GM21737 (cell line): ENCODE results near the gene TJP1.

Experiments
- ATAC-seq: cut with Tn5 transposase; IDR thresholded peaks from one replicate; pipeline ENCODE4 v1.9.1; 2021; ENCODE audit warnings: mild to moderate bottlenecking, moderate library complexity; ENCODE audit not compliant: unreplicated experiment

Gene TJP1

GRCh38 chr15:29822100-29822683, at the start of gene TJP1:
TJP1 (minus strand) TSS chr15:29822468; CDS start chr15:29822028, 440 bp downstream.
- ATAC-seq: no peak

- ATAC-seq: no peak
Observed at GRCh38 chr15:29871401-29871800, 49.1 kb upstream of the TJP1 start.

GRCh38 chr15:29870495-29871151, 48.4 kb upstream of the TJP1 start:
- ATAC-seq: no peak

- ATAC-seq: no peak
Observed at GRCh38 chr15:29867241-29868000, 45.2 kb upstream of the TJP1 start.

- ATAC-seq: no peak
Observed at GRCh38 chr15:29866337-29866736, 44.1 kb upstream of the TJP1 start.

- ATAC-seq: no peak
Observed at GRCh38 chr15:29864501-29864900, 42.2 kb upstream of the TJP1 start.

- ATAC-seq: no peak
Observed at GRCh38 chr15:29863438-29863837, 41.2 kb upstream of the TJP1 start.

GRCh38 chr15:29862271-29862670, 40.0 kb upstream of the TJP1 start:
- ATAC-seq: no peak

GRCh38 chr15:29860872-29861271, 38.6 kb upstream of the TJP1 start:
- no peak for ATAC-seq

GRCh38 chr15:29859973-29860715, 37.9 kb upstream of the TJP1 start:
- ATAC-seq: no peak

- no peak for ATAC-seq
Observed at GRCh38 chr15:29859293-29859692, 37.0 kb upstream of the TJP1 start.

GRCh38 chr15:29857221-29857789, 35.0 kb upstream of the TJP1 start:
- no peak for ATAC-seq

GRCh38 chr15:29854413-29854812, 32.1 kb upstream of the TJP1 start:
- no peak for ATAC-seq

GRCh38 chr15:29853211-29853987, 31.1 kb upstream of the TJP1 start:
- ATAC-seq: no peak

GRCh38 chr15:29852201-29852600, 29.9 kb upstream of the TJP1 start:
- ATAC-seq: no peak

- no peak for ATAC-seq
Observed at GRCh38 chr15:29849716-29850115, 27.4 kb upstream of the TJP1 start.

GRCh38 chr15:29849218-29849617, 26.9 kb upstream of the TJP1 start:
- no peak for ATAC-seq

- ATAC-seq: no peak
Observed at GRCh38 chr15:29844290-29844903, 22.1 kb upstream of the TJP1 start.

- ATAC-seq: no peak
Observed at GRCh38 chr15:29842290-29842689, 20.0 kb upstream of the TJP1 start.

- no peak for ATAC-seq
Observed at GRCh38 chr15:29840926-29841325, 18.7 kb upstream of the TJP1 start.
